Thoracic aorta (tissue), 2 donors: ENCODE results near the gene P4HA2. TPM values are rescaled to one million over a fixed set of nuclear protein-coding genes. Genes with fewer than 3 reads are reported as not detected.
A peak's percentile ranks its signal among the peaks of the same experiment; 100 is the strongest.

ENCODE experiments used
- ATAC-seq: fragments of 150-250 bp; one replicate; pipeline ENCODE4 v1.8.0; 2017; ENCODE audit warnings: low read depth; ENCODE audit not compliant: insufficient number of reproducible peaks, low FRiP score
- DNase-seq: peaks from one replicate; pipeline ENCODE4 v3.0.0-alpha.2; 2020; ENCODE audit warnings: low spot score
- H3K27ac ChIP-seq, 2 donors: fragments of 200-600 bp; sonication (generic); 1 replicate in 1 of 2; 2 replicates in 1 of 2; pipeline ENCODE4 v1.5.1; 2016; ENCODE audit warnings: mild to moderate bottlenecking in 2 of 2, moderate library complexity in 2 of 2
- H3K27me3 ChIP-seq: fragments of 200-600 bp; sonication (generic); replicated peaks from 2 replicates; pipeline ENCODE4 v1.6.0; 2016; ENCODE audit warnings: mild to moderate bottlenecking; ENCODE audit not compliant: insufficient read depth
- H3K36me3 ChIP-seq: fragments of 200-600 bp; sonication (generic); one replicate; pipeline ENCODE4 v1.5.1; 2016
- H3K4me1 ChIP-seq, 2 donors: fragments of 200-600 bp; sonication (generic); 1 replicate in 1 of 2; 2 replicates in 1 of 2; pipeline versions ENCODE4 v1.5.1 to v1.6.0; 2016; ENCODE audit warnings: low read depth in 2 of 2, mild to moderate bottlenecking in 1 of 2; ENCODE audit not compliant: control insufficient read depth in 1 of 2
- H3K4me3 ChIP-seq: fragments of 200-600 bp; sonication (generic); 2 replicates; pipeline ENCODE4 v1.5.1; 2016; ENCODE audit warnings: mild to moderate bottlenecking
- H3K9me3 ChIP-seq: fragments of 200-600 bp; sonication (generic); 2 replicates; pipeline ENCODE4 v1.5.1; 2016
- total RNA-seq, 2 donors: library from RNA; depleted of rRNA; stranded (reverse); fragments of >200 nt; gene quantifications; one replicate each; pipeline versions ENCODE4 v1.1.0 to v1.2.3, GENCODE V29; 2016
- TF ChIP-seq, protein P1 (sequence below): fragments of 200-600 bp; sonication (generic); IDR thresholded peaks from one replicate; pipeline ENCODE4 v1.5.1; 2019; ENCODE audit warnings: antibody characterized with exemption

Gene P4HA2
- total RNA-seq, 2 donors from 2014 or later, result 31.3 to 47.7 TPM

DNA sequence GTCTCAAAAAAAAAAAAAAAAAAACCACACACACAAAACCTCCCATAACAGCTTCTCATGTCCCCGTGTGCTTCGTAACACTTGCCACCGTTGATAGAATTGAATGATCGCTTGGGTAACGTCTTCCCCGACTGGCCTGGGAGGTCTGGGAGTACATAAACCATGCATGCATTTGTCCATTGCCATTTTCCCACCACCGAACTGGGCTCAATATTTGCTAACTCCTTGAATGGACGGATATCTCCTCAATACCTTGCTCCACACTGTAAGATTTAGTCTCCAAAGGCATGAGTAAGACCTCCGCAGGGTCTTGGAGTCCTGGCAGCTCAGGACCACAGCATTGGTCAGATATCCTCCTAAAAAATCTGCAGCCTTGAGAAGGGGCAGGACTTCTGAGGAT, 3.2 kb upstream of the P4HA2 start:
- no peak overlapping the region for H3K27ac ChIP-seq
- H3K36me3 ChIP-seq, result no peaks in the 10 kb centered on the region
- H3K9me3 ChIP-seq, result no peaks in the 10 kb centered on the region
- no peak for ATAC-seq
- H3K27me3 ChIP-seq, result no peaks in the 10 kb centered on the region
- H3K4me3 ChIP-seq, result no peak overlapping the region
- TF ChIP-seq, protein P1, sequence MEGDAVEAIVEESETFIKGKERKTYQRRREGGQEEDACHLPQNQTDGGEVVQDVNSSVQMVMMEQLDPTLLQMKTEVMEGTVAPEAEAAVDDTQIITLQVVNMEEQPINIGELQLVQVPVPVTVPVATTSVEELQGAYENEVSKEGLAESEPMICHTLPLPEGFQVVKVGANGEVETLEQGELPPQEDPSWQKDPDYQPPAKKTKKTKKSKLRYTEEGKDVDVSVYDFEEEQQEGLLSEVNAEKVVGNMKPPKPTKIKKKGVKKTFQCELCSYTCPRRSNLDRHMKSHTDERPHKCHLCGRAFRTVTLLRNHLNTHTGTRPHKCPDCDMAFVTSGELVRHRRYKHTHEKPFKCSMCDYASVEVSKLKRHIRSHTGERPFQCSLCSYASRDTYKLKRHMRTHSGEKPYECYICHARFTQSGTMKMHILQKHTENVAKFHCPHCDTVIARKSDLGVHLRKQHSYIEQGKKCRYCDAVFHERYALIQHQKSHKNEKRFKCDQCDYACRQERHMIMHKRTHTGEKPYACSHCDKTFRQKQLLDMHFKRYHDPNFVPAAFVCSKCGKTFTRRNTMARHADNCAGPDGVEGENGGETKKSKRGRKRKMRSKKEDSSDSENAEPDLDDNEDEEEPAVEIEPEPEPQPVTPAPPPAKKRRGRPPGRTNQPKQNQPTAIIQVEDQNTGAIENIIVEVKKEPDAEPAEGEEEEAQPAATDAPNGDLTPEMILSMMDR, result no peak
- no peak for DNase-seq
- peaks cover 5 to 17% of the 10 kb centered on the region in 2 donors for H3K4me1 ChIP-seq

DNA sequence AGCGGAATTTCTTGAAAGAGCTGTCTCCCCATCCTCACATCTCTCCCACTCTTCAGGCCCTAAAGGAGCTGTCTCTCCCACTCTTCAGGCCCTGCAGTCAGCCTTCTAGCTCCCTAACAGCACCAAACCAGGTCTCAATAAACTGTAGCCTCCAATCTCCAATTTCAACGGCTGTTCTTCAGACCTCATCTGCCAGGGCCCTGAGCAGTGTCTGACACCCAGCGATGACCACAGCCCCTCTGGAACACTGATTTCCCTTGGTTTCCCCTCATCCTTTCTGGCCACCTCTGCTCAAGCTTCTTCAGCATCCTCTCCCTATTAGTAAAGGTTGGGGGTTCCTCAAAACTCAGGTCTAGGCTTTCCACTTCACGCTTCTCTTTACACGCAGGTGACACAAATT, 1.6 kb upstream of the P4HA2 start:
- H3K27ac ChIP-seq, result no peak overlapping the region
- DNase-seq, result no peak
- peaks cover 19 to 33% of the 10 kb centered on the region in 2 donors for H3K4me1 ChIP-seq
- no peak for ATAC-seq
- no peaks in the 10 kb centered on the region for H3K27me3 ChIP-seq
- no peaks in the 10 kb centered on the region for H3K9me3 ChIP-seq
- no peak overlapping the region for H3K4me3 ChIP-seq
- no peaks in the 10 kb centered on the region for H3K36me3 ChIP-seq
- TF ChIP-seq, protein P1, result no peak

DNA sequence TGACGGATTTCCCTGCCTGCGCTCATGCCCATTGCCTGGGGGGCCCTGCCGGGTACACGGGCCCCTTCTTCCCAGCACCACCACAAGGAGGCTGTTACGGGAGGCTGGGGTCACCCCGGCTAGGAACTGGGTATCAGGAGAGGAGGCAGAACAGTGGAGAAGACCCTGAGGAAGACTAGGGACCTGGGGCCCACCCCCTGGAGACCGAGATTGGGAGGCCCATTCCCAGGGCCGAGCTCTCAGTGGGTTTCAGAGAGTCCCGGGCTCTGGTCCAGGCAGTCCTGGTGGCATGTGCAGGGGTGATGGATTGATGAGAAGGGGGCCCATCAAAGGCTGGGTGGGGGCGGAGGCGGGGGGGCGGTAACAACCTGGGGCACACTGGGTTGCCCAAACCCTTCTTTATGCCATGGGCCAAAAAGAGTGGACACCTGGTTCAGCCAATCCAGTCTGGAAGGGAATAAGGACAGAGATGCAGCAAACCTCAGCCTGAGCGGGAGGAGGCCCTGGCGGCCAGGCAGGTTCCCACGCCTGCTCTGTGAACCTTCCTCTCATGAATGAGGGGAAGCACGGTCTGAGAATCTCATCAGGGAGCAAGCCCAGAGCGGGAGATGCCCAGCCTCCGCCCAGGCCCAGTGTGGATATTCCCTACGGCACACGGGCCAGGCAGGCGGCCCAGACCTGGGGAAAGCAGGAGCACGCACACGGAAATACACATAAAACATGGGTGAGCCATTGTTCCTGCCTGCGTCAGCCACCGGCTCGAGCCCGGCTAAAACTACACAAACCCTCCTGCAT, 785 bp upstream of the P4HA2 start:
- Histone ChIP-seq H3K9me3 (no peaks in the 10 kb centered on the region), H3K36me3 (no peaks in the 10 kb centered on the region), H3K27me3 (no peaks in the 10 kb centered on the region), H3K4me3 (peak overlapping the region; percentile 92), H3K27ac (peak overlapping the region; percentile 82 to 88), H3K4me1 (peaks cover 19 to 41% of the 10 kb centered on the region in 2 donors)
- ATAC-seq (no peak), DNase-seq (no peak)
- TF ChIP-seq, protein P1, result no peak

DNA sequence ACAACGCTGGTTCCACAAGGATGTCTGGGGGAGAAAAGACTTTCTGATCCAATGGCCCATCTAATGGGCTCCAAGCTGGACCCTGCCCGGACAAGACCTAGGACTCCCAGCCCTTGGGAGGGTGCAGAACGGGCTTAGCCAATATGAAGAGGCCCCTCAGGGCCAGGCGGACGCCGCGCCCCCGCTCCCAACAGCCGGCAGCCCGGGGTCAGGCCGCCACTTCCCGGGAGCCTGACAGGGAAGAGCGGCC, 493 bp downstream of the P4HA2 start:
- Histone ChIP-seq H3K4me1 (peaks cover 29 to 54% of the 10 kb centered on the region in 2 donors), H3K9me3 (no peaks in the 10 kb centered on the region), H3K27me3 (no peaks in the 10 kb centered on the region), H3K4me3 (peak overlapping the region; percentile 92), H3K27ac (peak overlapping the region; percentile 82 to 88), H3K36me3 (no peaks in the 10 kb centered on the region)
- ATAC-seq (no peak), DNase-seq (no peak)
- TF ChIP-seq, protein P1, result no peak

DNA sequence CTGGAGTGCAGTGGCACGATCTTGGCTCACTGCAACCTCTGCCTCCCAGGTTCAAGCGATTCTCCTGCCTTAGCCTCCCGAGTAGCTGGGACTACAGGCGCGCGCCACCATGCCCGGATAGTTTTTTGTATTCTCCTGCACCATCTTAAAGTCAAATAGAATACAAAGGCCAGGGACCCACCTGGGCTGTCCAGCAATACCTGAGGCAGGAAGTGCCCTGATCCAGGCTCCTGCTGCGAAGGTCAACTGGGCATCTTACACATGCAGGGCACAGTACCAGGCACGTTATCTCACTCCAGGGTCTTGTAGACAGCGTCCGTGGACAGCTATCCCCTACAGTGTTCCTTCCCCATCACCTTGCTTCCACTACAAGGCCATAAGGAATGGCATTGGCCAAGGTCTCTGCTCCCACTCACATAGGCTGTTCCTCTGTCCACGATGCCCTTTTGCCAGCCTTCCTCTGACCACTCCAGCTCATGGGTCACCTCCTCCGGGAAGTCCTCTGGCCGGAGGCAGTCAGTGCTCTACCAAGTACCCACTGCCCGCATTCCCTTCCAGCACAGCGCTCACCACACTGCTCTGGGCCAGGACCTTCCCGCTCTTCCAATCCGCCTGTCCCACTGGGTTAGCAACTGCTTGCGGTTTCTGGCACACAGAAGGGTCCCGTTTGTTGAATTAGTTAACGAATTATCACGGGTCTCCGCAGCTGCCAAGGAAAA, 978 bp downstream of the P4HA2 start:
- Histone ChIP-seq H3K4me1 (peaks cover 30 to 58% of the 10 kb centered on the region in 2 donors), H3K9me3 (no peaks in the 10 kb centered on the region), H3K4me3 (peak overlapping the region; percentile 92), H3K27me3 (no peaks in the 10 kb centered on the region), H3K36me3 (no peaks in the 10 kb centered on the region), H3K27ac (peak overlapping the region; percentile 82 to 88)
- ATAC-seq (no peak), DNase-seq (no peak)
- TF ChIP-seq, protein P1, result no peak
